ENCODE data around the gene MTRF1.

DNA sequence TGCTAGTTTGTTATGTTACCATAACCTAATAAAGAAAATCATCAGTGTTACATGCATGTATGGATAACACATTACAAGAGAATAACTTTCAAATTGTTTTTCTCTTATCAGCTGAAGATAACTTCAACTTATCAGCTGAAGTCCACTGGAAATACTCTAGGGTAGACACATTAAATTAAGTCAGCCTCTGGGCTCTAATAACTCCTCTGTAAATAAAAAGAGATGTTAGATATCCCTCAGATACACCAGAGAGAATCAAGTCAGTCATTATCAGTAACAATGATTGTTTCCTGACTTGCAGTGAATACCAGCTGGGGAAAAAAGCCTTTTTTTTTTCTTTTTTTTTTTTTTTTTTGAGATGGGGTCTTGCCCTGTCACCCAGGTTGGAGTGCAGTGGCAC lies 67.4 kb downstream of the MTRF1 start:
- TF ChIP-seq EZH2phosphoT487 (IDR thresholded peaks at IDR 0.05; ENCODE audit: borderline replicate concordance), result no peak
- TF ChIP-seq, protein P1, sequence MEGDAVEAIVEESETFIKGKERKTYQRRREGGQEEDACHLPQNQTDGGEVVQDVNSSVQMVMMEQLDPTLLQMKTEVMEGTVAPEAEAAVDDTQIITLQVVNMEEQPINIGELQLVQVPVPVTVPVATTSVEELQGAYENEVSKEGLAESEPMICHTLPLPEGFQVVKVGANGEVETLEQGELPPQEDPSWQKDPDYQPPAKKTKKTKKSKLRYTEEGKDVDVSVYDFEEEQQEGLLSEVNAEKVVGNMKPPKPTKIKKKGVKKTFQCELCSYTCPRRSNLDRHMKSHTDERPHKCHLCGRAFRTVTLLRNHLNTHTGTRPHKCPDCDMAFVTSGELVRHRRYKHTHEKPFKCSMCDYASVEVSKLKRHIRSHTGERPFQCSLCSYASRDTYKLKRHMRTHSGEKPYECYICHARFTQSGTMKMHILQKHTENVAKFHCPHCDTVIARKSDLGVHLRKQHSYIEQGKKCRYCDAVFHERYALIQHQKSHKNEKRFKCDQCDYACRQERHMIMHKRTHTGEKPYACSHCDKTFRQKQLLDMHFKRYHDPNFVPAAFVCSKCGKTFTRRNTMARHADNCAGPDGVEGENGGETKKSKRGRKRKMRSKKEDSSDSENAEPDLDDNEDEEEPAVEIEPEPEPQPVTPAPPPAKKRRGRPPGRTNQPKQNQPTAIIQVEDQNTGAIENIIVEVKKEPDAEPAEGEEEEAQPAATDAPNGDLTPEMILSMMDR (conservative IDR thresholded peaks at IDR 0.05; ENCODE audit: low read length), result no peak
